Peyer's patch (tissue), 4 donors: ENCODE measurements around the gene TFIP11. TPM values are rescaled to one million over a fixed set of nuclear protein-coding genes. Genes with fewer than 3 reads are reported as not detected.

Source experiments
- DNase-seq, 3 donors: peaks; one replicate each; pipeline ENCODE4 v3.0.0-alpha.2; 2017 to 2019
- H3K27ac ChIP-seq, 4 donors: fragments of 200-600 bp; sonication (generic); one replicate each; pipeline ENCODE4 v1.5.1; 2016 to 2019
- H3K27me3 ChIP-seq, 2 donors: fragments of 200-600 bp; sonication (generic); one replicate each; pipeline ENCODE4 v1.5.1; 2019
- H3K36me3 ChIP-seq, 3 donors: fragments of 200-600 bp; sonication (generic); one replicate each; pipeline ENCODE4 v1.5.1; 2016 to 2019
- H3K4me1 ChIP-seq, 4 donors: fragments of 200-600 bp; sonication (generic); one replicate each; pipeline ENCODE4 v1.5.1; 2016 to 2019
- H3K4me3 ChIP-seq, 4 donors: fragments of 200-600 bp; sonication (generic); 1 replicate in 3 of 4; 2 replicates in 1 of 4; pipeline ENCODE4 v1.5.1; 2016 to 2019; ENCODE audit warnings: mild to moderate bottlenecking in 1 of 4
- H3K9me3 ChIP-seq, 4 donors: fragments of 200-600 bp; sonication (generic); one replicate each; pipeline ENCODE4 v1.5.1; 2016 to 2019; ENCODE audit warnings: mild to moderate bottlenecking in 1 of 4
- POLR2A ChIP-seq, 2 donors: fragments of 450-650 bp; IDR thresholded peaks; one replicate each; pipeline ENCODE4 v1.5.1; 2017; ENCODE audit warnings: antibody characterized with exemption in 2 of 2, mild to moderate bottlenecking in 2 of 2, moderate library complexity in 2 of 2
- total RNA-seq, 4 donors: library from RNA; depleted of rRNA; stranded (reverse); fragments of >200 nt; gene quantifications; one replicate each; pipeline ENCODE4 v1.1.0, GENCODE V29; 2016
- TF ChIP-seq, protein P1 (sequence below), 6 experiments: fragments of 450-650 bp in 4 of 6; fragments of 200-600 bp in 2 of 6; sonication (generic) in 1 of 6; IDR thresholded peaks; one replicate each; pipeline ENCODE4 v1.5.1; 2017 to 2019; ENCODE audit warnings: antibody characterized with exemption in 6 of 6, mild to moderate bottlenecking in 3 of 6, moderate library complexity in 1 of 6

TFIP11 gene
- total RNA-seq, 4 donors from 2014 or later = 24.0 to 46.2 (median 30.8) TPM

GRCh38 chr22:26462641-26463040 lies 49.6 kb downstream of the TFIP11 start:
- Histone ChIP-seq H3K27me3 (no peaks in the 10 kb centered on the region), H3K36me3 (peaks cover 0 to 69% (median 0%) of the 10 kb centered on the region in 3 donors), H3K9me3 (no peaks in the 10 kb centered on the region), H3K27ac (no peak overlapping the region), H3K4me3 (no peak overlapping the region), H3K4me1 (peaks cover 0 to 6% (median 0%) of the 10 kb centered on the region in 4 donors)
- TF ChIP-seq, protein P1, sequence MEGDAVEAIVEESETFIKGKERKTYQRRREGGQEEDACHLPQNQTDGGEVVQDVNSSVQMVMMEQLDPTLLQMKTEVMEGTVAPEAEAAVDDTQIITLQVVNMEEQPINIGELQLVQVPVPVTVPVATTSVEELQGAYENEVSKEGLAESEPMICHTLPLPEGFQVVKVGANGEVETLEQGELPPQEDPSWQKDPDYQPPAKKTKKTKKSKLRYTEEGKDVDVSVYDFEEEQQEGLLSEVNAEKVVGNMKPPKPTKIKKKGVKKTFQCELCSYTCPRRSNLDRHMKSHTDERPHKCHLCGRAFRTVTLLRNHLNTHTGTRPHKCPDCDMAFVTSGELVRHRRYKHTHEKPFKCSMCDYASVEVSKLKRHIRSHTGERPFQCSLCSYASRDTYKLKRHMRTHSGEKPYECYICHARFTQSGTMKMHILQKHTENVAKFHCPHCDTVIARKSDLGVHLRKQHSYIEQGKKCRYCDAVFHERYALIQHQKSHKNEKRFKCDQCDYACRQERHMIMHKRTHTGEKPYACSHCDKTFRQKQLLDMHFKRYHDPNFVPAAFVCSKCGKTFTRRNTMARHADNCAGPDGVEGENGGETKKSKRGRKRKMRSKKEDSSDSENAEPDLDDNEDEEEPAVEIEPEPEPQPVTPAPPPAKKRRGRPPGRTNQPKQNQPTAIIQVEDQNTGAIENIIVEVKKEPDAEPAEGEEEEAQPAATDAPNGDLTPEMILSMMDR (IDR thresholded peaks at IDR 0.05) = no peak
- TF ChIP-seq POLR2A (IDR thresholded peaks at IDR 0.05) = no peak
- no peak for DNase-seq

DNA sequence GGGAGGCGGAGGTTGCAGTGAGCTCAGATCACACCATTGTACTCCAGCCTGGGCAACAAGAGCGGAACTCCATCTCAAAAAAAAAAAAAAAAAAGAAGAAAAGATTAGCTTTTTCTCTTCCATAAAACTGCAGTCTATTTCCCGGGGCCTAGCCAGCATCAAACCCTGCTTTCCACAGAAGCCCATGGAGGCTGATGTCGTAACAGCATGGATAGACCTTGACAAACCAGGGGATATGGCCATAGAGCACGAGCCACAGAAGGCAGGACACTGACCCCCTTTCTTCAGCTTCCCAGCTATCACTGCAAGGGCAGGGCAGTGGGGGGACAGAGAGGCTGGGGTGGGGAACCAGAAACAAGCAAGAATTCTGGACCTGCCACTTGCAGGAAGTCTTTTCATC lies 50.2 kb downstream of the TFIP11 start:
- H3K9me3 ChIP-seq = no peaks in the 10 kb centered on the region
- no peak overlapping the region for H3K27ac ChIP-seq
- H3K27me3 ChIP-seq = no peaks in the 10 kb centered on the region
- H3K36me3 ChIP-seq = peaks cover 0 to 69% (median 0%) of the 10 kb centered on the region in 3 donors
- H3K4me3 ChIP-seq = no peak overlapping the region
- DNase-seq = no peak
- peaks cover 0 to 6% (median 0%) of the 10 kb centered on the region in 4 donors for H3K4me1 ChIP-seq
- TF ChIP-seq, protein P1 (IDR thresholded peaks at IDR 0.05) = no peak
- no peak for TF ChIP-seq POLR2A (IDR thresholded peaks at IDR 0.05)

- peaks cover 0 to 68% (median 0%) of the 10 kb centered on the region in 3 donors for H3K36me3 ChIP-seq
- no peak for TF ChIP-seq POLR2A (IDR thresholded peaks at IDR 0.05)
- TF ChIP-seq, protein P1 (IDR thresholded peaks at IDR 0.05) = peak; percentile 4 to 76 (median 74)
- peaks cover 0 to 6% (median 0%) of the 10 kb centered on the region in 4 donors for H3K4me1 ChIP-seq
- no peak overlapping the region for H3K27ac ChIP-seq
- H3K4me3 ChIP-seq = no peak overlapping the region
- H3K9me3 ChIP-seq = no peaks in the 10 kb centered on the region
- H3K27me3 ChIP-seq = no peaks in the 10 kb centered on the region
- peak; percentile 56 to 85 (median 70) for DNase-seq
These were observed 51.0 kb downstream of the TFIP11 start for GRCh38 chr22:26461188-26461810.

DNA sequence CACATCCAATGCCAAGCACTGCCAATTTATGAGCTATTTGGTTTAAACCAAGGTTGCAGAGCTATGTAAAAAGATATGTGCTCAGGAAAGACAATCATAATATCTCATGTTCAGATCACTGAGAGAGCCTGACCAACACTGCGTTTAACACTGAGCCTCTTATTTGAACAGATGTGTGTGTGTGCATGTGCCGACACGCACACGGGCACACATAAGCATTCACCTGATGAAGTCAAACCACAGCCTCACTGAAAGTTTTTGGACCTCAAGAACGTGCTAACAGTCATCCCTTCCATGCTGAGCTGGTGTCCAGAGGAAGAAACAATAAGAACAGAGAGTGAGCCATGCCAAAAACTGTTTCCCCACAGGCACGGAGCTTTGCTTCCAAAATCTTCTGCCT lies 52.1 kb downstream of the TFIP11 start:
- TF ChIP-seq, protein P1 (IDR thresholded peaks at IDR 0.05) = no peak
- TF ChIP-seq POLR2A (IDR thresholded peaks at IDR 0.05) = no peak
- Histone ChIP-seq H3K4me1 (peaks cover 0 to 6% (median 0%) of the 10 kb centered on the region in 4 donors), H3K9me3 (no peaks in the 10 kb centered on the region), H3K36me3 (peaks cover 0 to 65% (median 0%) of the 10 kb centered on the region in 3 donors), H3K4me3 (no peak overlapping the region), H3K27ac (no peak overlapping the region), H3K27me3 (no peaks in the 10 kb centered on the region)
- no peak for DNase-seq

DNA sequence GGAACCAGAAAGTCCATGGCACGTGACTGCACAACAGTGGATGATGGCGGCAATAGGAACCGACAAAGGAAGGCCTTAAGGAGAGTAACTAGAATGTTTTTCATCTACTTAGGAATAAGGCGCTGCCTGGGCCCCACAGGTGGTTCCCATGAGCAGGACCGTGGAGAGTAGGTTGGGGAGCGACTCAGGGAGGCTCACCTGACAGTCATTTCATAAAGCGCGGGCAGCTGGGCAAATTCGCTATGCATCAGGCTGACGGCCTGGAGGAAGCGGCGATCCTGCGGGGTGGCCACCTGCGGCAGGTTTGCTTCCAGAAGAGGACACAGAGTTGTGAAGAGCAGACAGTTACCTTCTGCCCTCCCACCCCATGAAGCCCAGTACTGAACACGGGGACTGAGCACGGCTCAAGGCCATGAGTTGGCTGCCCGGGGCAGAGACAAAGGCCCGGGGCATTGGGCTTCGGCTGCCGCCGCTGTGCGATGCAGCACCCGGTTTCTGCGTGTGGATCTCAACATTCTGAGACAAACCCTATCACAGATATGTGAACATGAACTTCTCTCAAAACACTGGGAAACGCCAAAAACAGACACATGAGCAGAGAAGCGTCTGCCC lies 54.5 kb downstream of the TFIP11 start:
- TF ChIP-seq, protein P1 (IDR thresholded peaks at IDR 0.05) = no peak
- no peak for TF ChIP-seq POLR2A (IDR thresholded peaks at IDR 0.05)
- no peak for DNase-seq
- no peak overlapping the region for H3K27ac ChIP-seq
- H3K4me1 ChIP-seq = peaks cover 0 to 3% (median 0%) of the 10 kb centered on the region in 4 donors
- no peaks in the 10 kb centered on the region for H3K27me3 ChIP-seq
- H3K4me3 ChIP-seq = no peak overlapping the region
- no peaks in the 10 kb centered on the region for H3K9me3 ChIP-seq
- H3K36me3 ChIP-seq = peaks cover 0 to 58% (median 0%) of the 10 kb centered on the region in 3 donors
